IMR-90 (cell line): Measurements from ENCODE around the gene PCGF3. TPM values are rescaled to one million over a fixed set of nuclear protein-coding genes. Genes with fewer than 3 reads are reported as not detected.

Source experiments
- ATAC-seq: fragments of 200-7000 bp; cut with Tn5 transposase; 2 replicates; pipeline ENCODE4 v1.9.1; 2020; ENCODE audit warnings: low read depth, mild to moderate bottlenecking, moderate library complexity
- BruUV-seq: library from RNA; stranded (reverse); fragments of 400-500 nt; replicated peaks from 2 replicates; lab custom pipeline; 2021; lab: Mats Ljungman, UMichigan
- CTCF ChIA-PET: fragments of 300-600 bp; formaldehyde crosslinking; extraction: SDS; loops from one replicate; lab custom pipeline; 2021; ENCODE audit warnings: antibody characterized with exemption; lab: Yijun Ruan, JAX
- POLR2A ChIA-PET: fragments of 300-600 bp; sonication (Branson Sonifier 250); formaldehyde crosslinking; loops from one replicate; lab custom pipeline; 2022; ENCODE audit warnings: antibody characterized with exemption; ENCODE audit not compliant: unreplicated experiment; lab: Charles Lee
- DNase-seq: peaks from one replicate; pipeline ENCODE4 v3.0.0; 2013
- H2AFZ ChIP-seq: replicated peaks from 2 replicates; pipeline ENCODE3; 2013; ENCODE audit warnings: low read length, mild to moderate bottlenecking; ENCODE audit not compliant: poor library complexity
- H2AK5ac ChIP-seq: 2 replicates; pipeline ENCODE4 v1.6.1; 2013; ENCODE audit warnings: low read depth, low read length, inconsistent platforms
- H2AK9ac ChIP-seq: replicated peaks from 2 replicates; pipeline ENCODE3; 2013; ENCODE audit warnings: mild to moderate bottlenecking, low read depth, low read length, moderate library complexity; ENCODE audit not compliant: poor library complexity
- H2BK120ac ChIP-seq: 2 replicates; pipeline ENCODE4 v1.6.1; 2013; ENCODE audit warnings: low read depth, low read length, inconsistent platforms
- H2BK15ac ChIP-seq: 3 replicates; pipeline ENCODE4 v1.6.1; 2013; ENCODE audit warnings: low read depth, low read length, inconsistent platforms
- H2BK20ac ChIP-seq: 2 replicates; pipeline ENCODE4 v1.6.1; 2013; ENCODE audit warnings: low read depth, mild to moderate bottlenecking, inconsistent platforms, low read length, moderate library complexity
- H2BK5ac ChIP-seq: 2 replicates; pipeline ENCODE4 v1.6.1; 2013; ENCODE audit warnings: mild to moderate bottlenecking, low read depth, low read length, inconsistent platforms; ENCODE audit not compliant: poor library complexity, severe bottlenecking
- H3K14ac ChIP-seq: replicated peaks from 2 replicates; pipeline ENCODE4 v1.6.1; 2013; ENCODE audit warnings: low read depth, low read length, inconsistent platforms
- H3K18ac ChIP-seq: 2 replicates; pipeline ENCODE4 v1.6.1; 2013; ENCODE audit warnings: low read depth, low read length, control low read depth
- H3K23ac ChIP-seq: 2 replicates; pipeline ENCODE4 v1.6.1; 2013; ENCODE audit warnings: low read depth, low read length, inconsistent platforms
- H3K27ac ChIP-seq: 2 replicates; pipeline ENCODE4 v1.5.1; 2013; ENCODE audit warnings: mild to moderate bottlenecking, control low read depth, low read length; ENCODE audit not compliant: insufficient read depth
- H3K27me3 ChIP-seq: 2 replicates; pipeline ENCODE4 v1.6.1; 2013; ENCODE audit warnings: low read length; ENCODE audit not compliant: control insufficient read depth, insufficient read depth
- H3K36me3 ChIP-seq: 2 replicates; pipeline ENCODE4 v1.6.1; 2013; ENCODE audit warnings: low read length, mixed read lengths; ENCODE audit not compliant: control insufficient read depth, insufficient read depth
- H3K4ac ChIP-seq: 2 replicates; pipeline ENCODE4 v1.6.1; 2013; ENCODE audit warnings: low read depth, low read length, inconsistent platforms
- H3K4me1 ChIP-seq: 2 replicates; pipeline ENCODE4 v1.6.1; 2013; ENCODE audit warnings: low read length, mixed read lengths; ENCODE audit not compliant: control insufficient read depth, insufficient read depth
- H3K4me2 ChIP-seq: 2 replicates; pipeline ENCODE4 v1.6.1; 2013; ENCODE audit warnings: low read depth, mild to moderate bottlenecking, control low read depth, low read length, moderate library complexity
- H3K4me3 ChIP-seq: 2 replicates; pipeline ENCODE4 v1.5.1; 2013; ENCODE audit warnings: low read depth, mild to moderate bottlenecking, control low read depth, low read length, moderate library complexity; ENCODE audit not compliant: insufficient read depth
- H3K56ac ChIP-seq: 2 replicates; pipeline ENCODE4 v1.6.1; 2013; ENCODE audit warnings: low read length, inconsistent platforms; ENCODE audit not compliant: insufficient read depth; ENCODE audit errors: extremely low read depth
- H3K79me1 ChIP-seq, 2 experiments: 2 replicates each; pipeline ENCODE4 v1.6.1; 2013; ENCODE audit warnings: low read length in 2 of 2, inconsistent platforms in 1 of 2, low read depth in 1 of 2
- H3K9ac ChIP-seq: 2 replicates; pipeline ENCODE4 v1.6.1; 2013; ENCODE audit warnings: low read depth, low read length, control low read depth
- H3K9me1 ChIP-seq: 2 replicates; pipeline ENCODE4 v1.6.1; 2013; ENCODE audit warnings: low read length, inconsistent platforms; ENCODE audit not compliant: insufficient read depth
- H3K9me3 ChIP-seq: 2 replicates; pipeline ENCODE4 v1.6.1; 2013; ENCODE audit warnings: low read length; ENCODE audit not compliant: control insufficient read depth, insufficient read depth
- H4K20me1 ChIP-seq: 2 replicates; pipeline ENCODE4 v1.6.1; 2013; ENCODE audit warnings: low read length, inconsistent platforms; ENCODE audit not compliant: insufficient read depth
- H4K5ac ChIP-seq: 2 replicates; pipeline ENCODE4 v1.6.1; 2013; ENCODE audit warnings: mild to moderate bottlenecking, low read depth, low read length, control low read depth
- H4K8ac ChIP-seq, 2 experiments: 2 replicates each; pipeline ENCODE4 v1.6.1; 2013; ENCODE audit warnings: low read depth in 2 of 2, low read length in 2 of 2, control low read depth in 1 of 2, inconsistent platforms in 1 of 2
- H4K91ac ChIP-seq: 2 replicates; pipeline ENCODE4 v1.6.1; 2013; ENCODE audit warnings: low read depth, low read length, inconsistent platforms; ENCODE audit not compliant: insufficient read depth
- RFX5 ChIP-seq: IDR thresholded peaks from 2 replicates; pipeline ENCODE4 v1.8.0; 2012; ENCODE audit warnings: low read depth, mild to moderate bottlenecking, low read length, moderate library complexity
- WGBS, 2 experiments: methylation state at CpG; one replicate each; pipeline versions ENCODE4 v1.1.5 to v1.1.7; 2013; ENCODE audit warnings: missing lambda C conversion rate in 2 of 2; ENCODE audit not compliant: insufficient read length in 1 of 2; ENCODE audit errors: extremely low coverage in 2 of 2; 5-methylcytosine and 5-hydroxymethylcytosine counted together
- dilution Hi-C: fragments of 300-500 bp; cut with HindIII; formaldehyde crosslinking; loops from one replicate; pipeline ENCODE4 v1.14.3; 2018; ENCODE audit warnings: low sequenced_read_pairs; ENCODE audit not compliant: unreplicated experiment
- in situ Hi-C: fragments of 300-500 bp; cut with MboI; formaldehyde crosslinking; loops from 3 replicates; pipeline ENCODE4 v1.14.3; 2019; ENCODE audit warnings: low sequenced_read_pairs, inconsistent platforms, mixed read lengths
- intact Hi-C: fragments of 100-400 bp; cut with micrococcal nuclease; formaldehyde crosslinking; loops from 2 replicates; pipeline ENCODE4 v1.10.0; 2022
- polyA plus RNA-seq, 3 experiments: library from polyadenylated mRNA; depleted of rRNA; stranded (reverse); fragments of >200 nt; gene quantifications; 2 replicates each; pipeline ENCODE4 v1.2.3, GENCODE V29; 2012; ENCODE audit warnings: low replicate concordance in 1 of 3
- total RNA-seq: library from RNA; depleted of rRNA; stranded (reverse); fragments of >200 nt; gene quantifications from 2 replicates; pipeline ENCODE4 v1.2.3, GENCODE V29; 2012

The PCGF3 gene
- total and polyA plus RNA-seq, 2 of the 4 experiments (the other 2 are of a cell fraction) = 40.0 to 55.3 TPM

DNA sequence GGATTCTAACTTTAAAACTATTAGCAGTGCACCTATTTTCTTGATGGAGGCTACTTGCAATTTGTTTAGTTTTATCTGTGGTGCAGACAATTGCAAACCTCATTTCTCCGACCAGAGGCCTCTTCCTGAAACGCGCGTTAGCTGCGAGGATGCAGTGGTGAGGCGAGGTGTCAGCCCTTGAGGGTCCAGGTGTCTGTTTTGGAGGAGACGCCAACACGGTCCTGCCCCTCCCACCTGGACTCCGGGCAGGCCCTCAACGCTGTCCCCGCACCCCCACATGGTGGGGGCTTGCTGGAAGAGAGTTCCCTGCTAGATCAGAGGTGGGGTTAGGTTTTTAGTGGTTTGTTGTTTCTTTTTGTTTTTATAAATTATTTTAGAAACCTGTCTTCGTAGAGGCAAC is 34.4 kb downstream of the PCGF3 start:
- H3K23ac ChIP-seq = no peak overlapping the region
- no peak overlapping the region for H2AFZ ChIP-seq
- ChIA-PET POLR2A (no interaction called here), CTCF (no interaction called here)
- peaks cover 6% of the 10 kb centered on the region; the same call in 1 of the 2 replicates for H3K9me1 ChIP-seq
- H2AK5ac ChIP-seq = no peak overlapping the region
- no peak overlapping the region for H3K4me3 ChIP-seq
- BruUV-seq = TSS peak; percentile 15
- no peak for DNase-seq
- no peak overlapping the region for H3K4me2 ChIP-seq
- no peak for ATAC-seq
- H4K91ac ChIP-seq = no peak overlapping the region
- no peak overlapping the region for H3K27ac ChIP-seq
- no peak overlapping the region for H2BK120ac ChIP-seq
- dilution Hi-C loops (no loop called here), in situ Hi-C loops (no loop called here), intact Hi-C loops (no loop called here)
- no peak overlapping the region for H3K9ac ChIP-seq
- H3K9me3 ChIP-seq = no peaks in the 10 kb centered on the region
- no peaks in the 10 kb centered on the region for H3K27me3 ChIP-seq
- no peak overlapping the region for H3K14ac ChIP-seq
- no peak for TF ChIP-seq RFX5
- no CpG with 5 or more reads among the region's 12 CpGs for WGBS, 2 experiments
- H3K56ac ChIP-seq = no peak overlapping the region
- H2BK5ac ChIP-seq = no peak overlapping the region
- H3K36me3 ChIP-seq = peaks cover 45% of the 10 kb centered on the region
- H4K5ac ChIP-seq = no peak overlapping the region
- H4K8ac ChIP-seq = no peak overlapping the region
- H2AK9ac ChIP-seq = peak overlapping the region; percentile 22
- H3K4ac ChIP-seq = no peak overlapping the region
- H2BK20ac ChIP-seq = no peak overlapping the region
- H2BK15ac ChIP-seq = no peak overlapping the region
- H3K79me1 ChIP-seq = peaks cover 14 to 37% of the 10 kb centered on the region in 2 experiments
- H4K20me1 ChIP-seq = peaks cover 41% of the 10 kb centered on the region
- H3K4me1 ChIP-seq = peaks cover 12% of the 10 kb centered on the region
- no peak overlapping the region for H3K18ac ChIP-seq
